WI38 (cell line): ENCODE results near the gene CCDC158.
"Not testable (repeated sequence)": the region's sequence is repeated elsewhere in the genome, so short reads cannot be mapped to it uniquely, and the experiment has no call there.

Experiments used
- H3K4me3 ChIP-seq: 2 replicates; pipeline ENCODE4 v1.5.1; 2011; ENCODE audit warnings: low read depth, mild to moderate bottlenecking, control low read depth, low read length
- TF ChIP-seq, protein P1 (sequence below): IDR thresholded peaks from 2 replicates; pipeline ENCODE4 v1.5.1; 2012; ENCODE audit warnings: low read depth, mild to moderate bottlenecking, control low read depth, low read length

Gene CCDC158

DNA sequence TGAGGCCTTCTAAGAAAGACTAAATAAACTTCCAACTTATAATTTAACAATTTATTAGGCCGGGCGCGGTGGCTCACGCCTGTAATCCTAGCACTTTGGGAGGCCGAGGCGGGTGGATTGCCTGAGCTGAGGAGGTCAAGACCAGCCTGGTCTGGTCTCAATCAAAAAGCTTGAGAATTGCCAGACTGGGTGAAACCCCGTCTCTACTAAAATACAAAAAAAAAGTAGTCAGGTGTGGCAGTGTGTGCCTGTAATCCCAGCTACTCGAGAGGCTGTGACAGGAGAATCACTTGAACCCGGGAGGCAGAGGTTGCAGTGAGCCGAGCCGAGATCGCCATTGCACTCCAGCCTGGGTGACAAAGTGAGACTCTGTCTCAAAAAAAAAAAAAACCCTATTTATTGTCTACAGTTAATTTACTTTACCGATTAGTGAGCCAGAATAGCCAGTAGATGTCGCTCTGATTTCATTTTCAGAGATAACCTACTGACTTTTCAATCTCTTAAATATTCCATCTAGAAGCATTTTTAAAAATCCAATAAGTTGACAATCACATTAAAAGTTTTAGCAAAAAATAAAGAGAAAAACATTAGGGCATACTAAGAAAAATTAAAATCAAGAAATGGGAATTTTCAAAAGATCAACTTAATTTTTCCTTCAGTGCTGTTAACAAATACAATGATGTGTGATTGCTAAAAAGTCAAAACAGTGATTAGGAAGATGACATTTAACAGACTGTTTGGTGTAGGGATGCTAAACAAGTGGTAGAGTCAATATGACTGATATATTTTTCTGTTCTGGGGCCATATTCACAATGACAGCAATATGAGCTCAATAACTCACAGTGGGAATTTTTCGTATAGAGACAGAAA is 9.8 kb upstream of the CCDC158 start:
- H3K4me3 ChIP-seq = no peak overlapping the region
- TF ChIP-seq, protein P1, sequence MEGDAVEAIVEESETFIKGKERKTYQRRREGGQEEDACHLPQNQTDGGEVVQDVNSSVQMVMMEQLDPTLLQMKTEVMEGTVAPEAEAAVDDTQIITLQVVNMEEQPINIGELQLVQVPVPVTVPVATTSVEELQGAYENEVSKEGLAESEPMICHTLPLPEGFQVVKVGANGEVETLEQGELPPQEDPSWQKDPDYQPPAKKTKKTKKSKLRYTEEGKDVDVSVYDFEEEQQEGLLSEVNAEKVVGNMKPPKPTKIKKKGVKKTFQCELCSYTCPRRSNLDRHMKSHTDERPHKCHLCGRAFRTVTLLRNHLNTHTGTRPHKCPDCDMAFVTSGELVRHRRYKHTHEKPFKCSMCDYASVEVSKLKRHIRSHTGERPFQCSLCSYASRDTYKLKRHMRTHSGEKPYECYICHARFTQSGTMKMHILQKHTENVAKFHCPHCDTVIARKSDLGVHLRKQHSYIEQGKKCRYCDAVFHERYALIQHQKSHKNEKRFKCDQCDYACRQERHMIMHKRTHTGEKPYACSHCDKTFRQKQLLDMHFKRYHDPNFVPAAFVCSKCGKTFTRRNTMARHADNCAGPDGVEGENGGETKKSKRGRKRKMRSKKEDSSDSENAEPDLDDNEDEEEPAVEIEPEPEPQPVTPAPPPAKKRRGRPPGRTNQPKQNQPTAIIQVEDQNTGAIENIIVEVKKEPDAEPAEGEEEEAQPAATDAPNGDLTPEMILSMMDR = peak; percentile 38; the same call in 1 of the 2 replicates

DNA sequence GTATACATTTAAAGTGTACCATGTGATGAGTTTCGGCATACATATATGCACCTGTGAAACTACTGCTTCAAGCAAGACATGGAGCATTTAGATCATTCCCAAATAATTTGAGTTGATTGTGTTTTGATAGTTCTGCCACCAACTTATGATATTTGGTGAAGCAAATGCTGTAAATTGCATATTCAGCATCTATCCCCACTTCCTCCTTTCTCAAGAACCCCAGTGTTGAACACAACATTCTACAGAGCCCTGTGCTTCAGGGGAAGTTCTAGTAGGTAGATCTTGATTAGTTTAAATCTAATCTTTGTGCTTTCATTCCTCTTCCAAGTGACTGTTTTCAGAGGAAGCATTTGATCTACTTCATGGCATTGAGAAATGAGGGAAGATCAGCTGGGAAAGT is 8.7 kb upstream of the CCDC158 start:
- H3K4me3 ChIP-seq = no peak overlapping the region
- TF ChIP-seq, protein P1 = no peak

DNA sequence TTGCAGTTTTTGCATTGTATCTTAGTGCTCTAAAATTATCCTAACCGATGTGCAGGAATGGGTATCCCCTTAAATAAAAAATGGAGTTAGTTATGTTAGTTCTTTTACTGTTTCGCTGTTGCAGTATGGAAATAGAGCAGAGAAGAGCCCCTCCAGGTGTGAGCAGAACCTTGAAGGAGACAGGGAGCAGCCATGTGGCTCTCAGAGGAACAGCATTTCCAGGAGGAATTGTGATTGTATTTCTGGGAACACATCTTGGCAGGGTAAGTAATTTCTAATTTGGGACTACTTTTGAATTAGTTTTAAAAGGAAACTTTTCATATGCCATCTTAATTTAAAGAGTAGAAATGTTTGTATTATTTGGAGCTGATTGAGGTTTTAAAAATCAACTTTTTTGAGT is 5.3 kb upstream of the CCDC158 start:
- no peak overlapping the region for H3K4me3 ChIP-seq
- TF ChIP-seq, protein P1 = no peak

DNA sequence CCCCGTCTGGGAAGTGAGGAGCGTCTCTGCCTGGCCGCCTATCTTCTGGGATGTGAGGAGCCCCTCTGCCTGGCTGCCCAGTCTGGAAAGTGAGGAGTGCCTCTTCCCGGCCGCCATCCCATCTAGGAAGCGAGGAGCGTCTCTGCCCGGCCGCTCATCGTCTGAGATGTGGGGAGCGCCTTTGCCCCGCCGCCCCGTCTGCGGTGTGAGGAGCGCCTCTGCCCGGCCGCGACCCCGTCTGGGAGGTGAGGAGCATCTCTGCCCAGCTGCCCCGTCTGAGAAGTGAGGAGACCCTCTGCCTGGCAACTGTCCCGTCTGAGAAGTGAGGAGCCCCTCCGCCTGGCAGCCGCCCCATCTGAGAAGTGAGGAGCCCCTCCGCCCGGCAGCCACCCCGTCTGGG is 2.2 kb upstream of the CCDC158 start:
- H3K4me3 ChIP-seq = not testable (repeated sequence)

DNA sequence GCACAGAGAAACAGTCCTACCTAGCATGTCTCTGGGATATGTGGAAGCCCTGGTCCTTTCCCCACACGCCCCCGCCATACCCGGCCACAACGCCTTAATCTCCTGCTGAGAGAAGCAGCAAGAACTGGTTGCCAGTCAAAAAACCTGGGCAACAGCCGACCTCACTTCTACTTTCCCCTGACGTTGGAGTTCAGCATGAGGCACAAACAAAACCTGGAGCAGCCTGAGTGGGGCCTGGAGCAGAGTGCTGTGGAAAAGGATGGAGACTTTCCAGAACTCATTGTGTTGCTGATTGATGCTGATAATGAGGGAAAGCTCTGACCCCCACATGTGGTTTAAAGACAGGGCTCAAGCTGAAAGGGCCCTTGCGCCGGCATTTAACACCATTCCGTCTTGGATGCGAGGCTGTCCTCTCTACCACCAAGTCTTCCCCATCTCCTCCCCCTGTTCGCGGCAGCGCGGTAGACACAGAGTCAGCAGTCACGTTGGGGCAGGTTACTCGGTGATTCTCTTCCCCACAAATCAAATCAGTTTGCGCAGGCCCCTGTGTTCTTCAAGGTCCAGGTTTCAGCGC is 666 bp downstream of the CCDC158 start:
- no peak overlapping the region; the same call in 1 of the 2 replicates for H3K4me3 ChIP-seq
- TF ChIP-seq, protein P1 = no peak

DNA sequence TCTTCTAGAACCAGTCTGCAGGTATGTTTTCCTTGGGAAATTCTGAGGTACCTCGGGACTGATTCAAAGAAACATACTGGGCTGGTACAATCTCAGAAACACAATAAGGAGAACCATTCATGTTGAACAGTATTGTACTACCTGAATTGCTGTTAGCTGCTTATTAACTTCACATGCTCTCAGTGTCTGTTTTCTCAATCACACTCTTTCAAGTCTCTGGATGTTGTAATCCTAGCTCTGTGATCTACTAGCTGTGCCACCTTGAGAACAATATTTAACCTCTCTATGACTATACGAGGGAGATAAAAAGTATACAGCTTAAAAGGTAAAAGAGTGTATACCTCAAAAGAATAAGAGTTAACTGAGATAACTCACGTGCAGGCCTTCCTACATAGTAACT is 10.3 kb downstream of the CCDC158 start:
- TF ChIP-seq, protein P1 = no peak
- no peak overlapping the region for H3K4me3 ChIP-seq

DNA sequence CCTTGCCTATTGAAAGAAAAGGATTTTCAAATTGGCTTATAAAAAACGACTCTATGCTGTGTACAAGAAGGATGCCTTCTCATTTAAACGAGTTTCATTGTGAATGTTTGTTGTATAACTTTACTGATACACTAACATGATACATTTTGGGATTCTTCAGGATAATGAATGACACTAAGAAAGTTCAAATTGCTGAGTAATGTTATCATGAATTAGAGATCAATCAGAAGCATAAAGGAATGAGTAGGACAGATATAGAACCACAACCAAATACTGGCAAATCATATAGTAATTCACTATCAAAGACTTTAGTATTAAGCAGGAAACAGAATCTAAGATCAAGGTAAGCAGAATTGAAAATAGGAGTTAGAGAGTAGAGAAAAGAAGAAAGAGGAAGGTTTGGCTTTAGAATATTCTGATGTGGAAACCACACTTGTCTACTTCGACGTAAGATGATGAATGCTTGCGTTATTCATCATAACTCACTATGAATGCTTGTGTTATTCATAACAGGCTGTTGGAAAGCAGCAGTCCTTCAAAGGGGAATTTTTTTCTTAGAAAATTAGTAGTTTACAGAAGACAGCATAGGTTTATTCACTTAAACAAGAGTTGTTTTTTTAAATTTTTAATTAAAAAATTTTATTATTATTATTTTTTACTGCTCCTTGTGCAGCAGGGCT is 13.4 kb downstream of the CCDC158 start:
- TF ChIP-seq, protein P1 = no peak
- no peak overlapping the region for H3K4me3 ChIP-seq
